Activated CD4-positive, alpha-beta T cell treated with anti-CD3 and anti-CD28 coated beads, Interleukin-2, amount 50 U/mL, for 48 hours (primary cell): Measurements from ENCODE around the gene KRTAP10-6.
"Not testable (repeated sequence)": the region's sequence is repeated elsewhere in the genome, so short reads cannot be mapped to it uniquely, and the experiment has no call there.

Experiments used
- DNase-seq, 2 experiments: peaks; one replicate each; pipeline ENCODE4 v3.0.0-alpha.2; 2020

Gene KRTAP10-6

GRCh38 chr21:44616591-44616926 is 24.3 kb upstream of the KRTAP10-6 start:
- DNase-seq: no peak

GRCh38 chr21:44615911-44616590 is 23.7 kb upstream of the KRTAP10-6 start:
- DNase-seq: no peak

GRCh38 chr21:44615466-44615865 is 23.2 kb upstream of the KRTAP10-6 start:
- DNase-seq: no peak

GRCh38 chr21:44614961-44615391 is 22.7 kb upstream of the KRTAP10-6 start:
- no peak for DNase-seq

- no peak for DNase-seq
Observed at GRCh38 chr21:44614161-44614631, 21.9 kb upstream of the KRTAP10-6 start.

- DNase-seq: no peak
Observed at GRCh38 chr21:44613386-44614155, 21.3 kb upstream of the KRTAP10-6 start.

- DNase-seq: no peak
Observed at GRCh38 chr21:44612669-44613229, 20.4 kb upstream of the KRTAP10-6 start.

GRCh38 chr21:44612029-44612486 is 19.8 kb upstream of the KRTAP10-6 start, which contains the start of gene KRTAP10-8:
TSS of gene KRTAP10-8 (plus strand) at chr21:44612079. CDS start at chr21:44612101, 22 bp downstream.
- DNase-seq: no peak

- DNase-seq: no peak
Observed at GRCh38 chr21:44611551-44611950, 19.2 kb upstream of the KRTAP10-6 start.

GRCh38 chr21:44610157-44610843 is 18.0 kb upstream of the KRTAP10-6 start:
- DNase-seq: not testable (repeated sequence)

GRCh38 chr21:44609193-44609592 is 16.9 kb upstream of the KRTAP10-6 start:
- DNase-seq: no peak

GRCh38 chr21:44606495-44606894 is 14.2 kb upstream of the KRTAP10-6 start:
- no peak for DNase-seq

- DNase-seq: no peak
Observed at GRCh38 chr21:44603911-44604310, 11.6 kb upstream of the KRTAP10-6 start.

GRCh38 chr21:44603109-44603875 is 11.0 kb upstream of the KRTAP10-6 start:
- DNase-seq: no peak

GRCh38 chr21:44602463-44602850 is 10.2 kb upstream of the KRTAP10-6 start:
- DNase-seq: no peak

GRCh38 chr21:44601596-44602462 is 9.5 kb upstream of the KRTAP10-6 start:
- DNase-seq: no peak

GRCh38 chr21:44601091-44601490 is 8.8 kb upstream of the KRTAP10-6 start:
- not testable (repeated sequence) for DNase-seq

- not testable (repeated sequence) for DNase-seq
Observed at GRCh38 chr21:44600118-44600978, 8.0 kb upstream of the KRTAP10-6 start, which contains the start of gene KRTAP10-7. TSS of gene KRTAP10-7 (plus strand) at chr21:44600597. CDS start at chr21:44600622, 25 bp downstream.

- no peak for DNase-seq
Observed at GRCh38 chr21:44599264-44600029, 7.1 kb upstream of the KRTAP10-6 start.
